Smooth muscle cell (in vitro differentiated cells): ENCODE results near the gene GID8. TPM values are rescaled to one million over a fixed set of nuclear protein-coding genes. Genes with fewer than 3 reads are reported as not detected.

Experiments used
- DNase-seq: peaks from one replicate; lab custom pipeline; 2025; ENCODE audit not compliant: unreplicated experiment; lab: John Stamatoyannopoulos, UW
- H2AFZ ChIP-seq: fragments of 200-600 bp; sonication (generic); 2 replicates; pipeline ENCODE4 v1.6.0; 2016; ENCODE audit warnings: antibody characterized with exemption, low read depth, mild to moderate bottlenecking
- H3F3A ChIP-seq: fragments of 200-600 bp; sonication (generic); 2 replicates; pipeline ENCODE4 v1.6.0; 2017; ENCODE audit warnings: antibody characterized with exemption, low read depth
- H3K27ac ChIP-seq: fragments of 200-600 bp; sonication (generic); 2 replicates; pipeline ENCODE4 v1.5.1; 2016; ENCODE audit warnings: low read depth, mild to moderate bottlenecking
- H3K27me3 ChIP-seq: fragments of 200-600 bp; sonication (generic); 2 replicates; pipeline ENCODE4 v1.6.1; 2016; ENCODE audit warnings: low read depth, mild to moderate bottlenecking
- H3K36me3 ChIP-seq: fragments of 200-600 bp; sonication (generic); 2 replicates; pipeline ENCODE4 v1.5.1; 2016; ENCODE audit warnings: low read depth
- H3K4me1 ChIP-seq: fragments of 200-600 bp; sonication (generic); 2 replicates; pipeline ENCODE4 v1.5.1; 2016; ENCODE audit warnings: low read depth
- H3K4me2 ChIP-seq: fragments of 200-600 bp; sonication (generic); 2 replicates; pipeline ENCODE4 v1.6.0; 2016; ENCODE audit warnings: mild to moderate bottlenecking
- H3K4me3 ChIP-seq: fragments of 200-600 bp; sonication (generic); 2 replicates; pipeline ENCODE4 v1.5.1; 2016; ENCODE audit warnings: mild to moderate bottlenecking
- H3K79me2 ChIP-seq: fragments of 200-600 bp; sonication (generic); 2 replicates; pipeline ENCODE4 v1.6.0; 2016; ENCODE audit warnings: low read depth, mild to moderate bottlenecking
- H3K9ac ChIP-seq: fragments of 200-600 bp; sonication (generic); 2 replicates; pipeline ENCODE4 v1.6.0; 2016; ENCODE audit warnings: low read depth
- H3K9me3 ChIP-seq: fragments of 200-600 bp; sonication (generic); replicated peaks from 2 replicates; pipeline ENCODE4 v1.5.1; 2016; ENCODE audit warnings: low read depth
- H4K20me1 ChIP-seq: fragments of 200-600 bp; sonication (generic); 2 replicates; pipeline ENCODE4 v1.6.0; 2016; ENCODE audit warnings: low read depth
- WGBS: methylation state at CpG from one replicate; pipeline ENCODE4 v1.1.7; 2016; ENCODE audit warnings: low lambda C conversion rate; 5-methylcytosine and 5-hydroxymethylcytosine counted together
- polyA plus RNA-seq: library from polyadenylated mRNA; unstranded; fragments of >200 nt; fragmentation: Nextera tagmentation; extraction: Ambion mirVana; gene quantifications from 2 replicates; pipeline ENCODE4 v1.2.1, GENCODE V29; 2016
- total RNA-seq: library from RNA; depleted of rRNA; stranded (reverse); fragments of >200 nt; gene quantifications from 2 replicates; pipeline ENCODE4 v1.2.3, GENCODE V29; 2014
- TF ChIP-seq, protein P1 (sequence below): fragments of 200-600 bp; sonication (generic); IDR thresholded peaks from 2 replicates; pipeline ENCODE4 v1.5.1; 2017; ENCODE audit warnings: borderline replicate concordance, mild to moderate bottlenecking, antibody characterized with exemption; ENCODE audit not compliant: insufficient read depth, poor library complexity, severe bottlenecking

GID8 gene
- total and polyA plus RNA-seq, 2 experiments from 2014 or later = 13.9 to 23.5 TPM

DNA sequence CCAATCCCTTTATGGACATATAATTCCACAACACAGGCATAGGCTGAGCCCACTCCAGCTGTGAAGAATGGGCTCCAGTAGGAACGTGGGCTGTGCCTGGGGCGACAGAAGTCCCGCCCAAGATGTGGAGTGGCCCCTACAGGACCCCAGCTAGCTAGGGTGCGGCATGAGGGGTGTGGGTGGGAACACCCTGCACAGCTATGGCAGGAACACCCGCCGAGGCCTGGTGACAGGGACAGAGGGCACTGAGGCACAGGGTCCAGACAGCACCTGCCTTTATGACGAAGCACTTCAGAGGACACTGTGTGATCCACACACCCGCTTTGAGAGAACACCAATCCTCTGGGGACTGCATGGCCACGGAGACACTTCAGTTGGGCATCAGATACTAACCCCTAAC, 48.1 kb upstream of the GID8 start:
- Histone ChIP-seq H3K27ac (no peak overlapping the region), H3K4me3 (no peak overlapping the region), H3F3A (peaks cover 9% of the 10 kb centered on the region), H2AFZ (no peak overlapping the region), H3K9me3 (no peaks in the 10 kb centered on the region), H3K27me3 (no peaks in the 10 kb centered on the region), H3K9ac (no peak overlapping the region), H3K79me2 (peaks cover 9% of the 10 kb centered on the region), H3K36me3 (peaks cover 10% of the 10 kb centered on the region), H4K20me1 (peaks cover 14% of the 10 kb centered on the region), H3K4me1 (no peaks in the 10 kb centered on the region), H3K4me2 (no peak overlapping the region)
- 99% methylated on average over 9 of the region's 9 CpGs for WGBS
- no peak for DNase-seq
- TF ChIP-seq, protein P1, sequence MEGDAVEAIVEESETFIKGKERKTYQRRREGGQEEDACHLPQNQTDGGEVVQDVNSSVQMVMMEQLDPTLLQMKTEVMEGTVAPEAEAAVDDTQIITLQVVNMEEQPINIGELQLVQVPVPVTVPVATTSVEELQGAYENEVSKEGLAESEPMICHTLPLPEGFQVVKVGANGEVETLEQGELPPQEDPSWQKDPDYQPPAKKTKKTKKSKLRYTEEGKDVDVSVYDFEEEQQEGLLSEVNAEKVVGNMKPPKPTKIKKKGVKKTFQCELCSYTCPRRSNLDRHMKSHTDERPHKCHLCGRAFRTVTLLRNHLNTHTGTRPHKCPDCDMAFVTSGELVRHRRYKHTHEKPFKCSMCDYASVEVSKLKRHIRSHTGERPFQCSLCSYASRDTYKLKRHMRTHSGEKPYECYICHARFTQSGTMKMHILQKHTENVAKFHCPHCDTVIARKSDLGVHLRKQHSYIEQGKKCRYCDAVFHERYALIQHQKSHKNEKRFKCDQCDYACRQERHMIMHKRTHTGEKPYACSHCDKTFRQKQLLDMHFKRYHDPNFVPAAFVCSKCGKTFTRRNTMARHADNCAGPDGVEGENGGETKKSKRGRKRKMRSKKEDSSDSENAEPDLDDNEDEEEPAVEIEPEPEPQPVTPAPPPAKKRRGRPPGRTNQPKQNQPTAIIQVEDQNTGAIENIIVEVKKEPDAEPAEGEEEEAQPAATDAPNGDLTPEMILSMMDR = no peak

DNA sequence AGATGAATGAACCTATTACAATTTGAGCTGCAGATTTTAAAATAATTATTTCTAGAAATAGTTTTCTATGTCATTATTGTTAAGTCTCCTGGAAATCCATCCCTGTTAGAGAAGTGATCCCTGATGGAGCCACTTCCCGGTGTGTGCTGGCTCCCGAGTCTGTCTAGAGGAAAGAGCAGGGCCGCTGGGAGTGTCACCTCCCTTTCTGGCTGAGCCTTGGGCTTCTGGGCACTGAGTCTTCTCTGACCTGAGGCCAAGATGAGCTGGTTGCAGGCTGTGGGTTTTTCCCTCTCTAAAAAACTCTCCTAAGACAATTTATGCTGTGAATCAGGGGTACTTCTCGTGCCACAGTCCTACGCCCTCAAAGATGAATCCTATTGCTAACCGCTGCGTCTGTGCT, 47.5 kb upstream of the GID8 start:
- H3K36me3 ChIP-seq = peaks cover 10% of the 10 kb centered on the region

GRCh38 chr20:62891111-62891510, 46.8 kb upstream of the GID8 start:
- peaks cover 10% of the 10 kb centered on the region for H3K36me3 ChIP-seq
- WGBS = 82% methylated on average over 15 of the region's 15 CpGs
- no peak for DNase-seq

More for the DNA sequence above, 47.5 kb upstream of the GID8 start:
- Histone ChIP-seq H2AFZ (no peak overlapping the region), H3F3A (peaks cover 9% of the 10 kb centered on the region), H3K9ac (no peak overlapping the region), H3K79me2 (peaks cover 9% of the 10 kb centered on the region), H3K4me3 (no peak overlapping the region), H3K4me2 (no peak overlapping the region), H3K27me3 (no peaks in the 10 kb centered on the region), H4K20me1 (peaks cover 14% of the 10 kb centered on the region), H3K4me1 (no peaks in the 10 kb centered on the region), H3K9me3 (no peaks in the 10 kb centered on the region), H3K27ac (no peak overlapping the region)
- TF ChIP-seq, protein P1 = no peak
- WGBS = 97% methylated on average over 7 of the region's 7 CpGs
- no peak for DNase-seq

More at GRCh38 chr20:62891111-62891510, 46.8 kb upstream of the GID8 start:
- Histone ChIP-seq H3K4me3 (no peak overlapping the region), H4K20me1 (peaks cover 14% of the 10 kb centered on the region), H3K4me2 (no peak overlapping the region), H3K79me2 (peaks cover 11% of the 10 kb centered on the region), H3K9ac (no peak overlapping the region), H3K9me3 (no peaks in the 10 kb centered on the region), H3K27ac (no peak overlapping the region), H3K27me3 (no peaks in the 10 kb centered on the region), H3F3A (peaks cover 9% of the 10 kb centered on the region), H3K4me1 (no peaks in the 10 kb centered on the region), H2AFZ (no peak overlapping the region)
- TF ChIP-seq, protein P1 = no peak
